ENCODE results near the gene FSIP1.

The FSIP1 gene

DNA sequence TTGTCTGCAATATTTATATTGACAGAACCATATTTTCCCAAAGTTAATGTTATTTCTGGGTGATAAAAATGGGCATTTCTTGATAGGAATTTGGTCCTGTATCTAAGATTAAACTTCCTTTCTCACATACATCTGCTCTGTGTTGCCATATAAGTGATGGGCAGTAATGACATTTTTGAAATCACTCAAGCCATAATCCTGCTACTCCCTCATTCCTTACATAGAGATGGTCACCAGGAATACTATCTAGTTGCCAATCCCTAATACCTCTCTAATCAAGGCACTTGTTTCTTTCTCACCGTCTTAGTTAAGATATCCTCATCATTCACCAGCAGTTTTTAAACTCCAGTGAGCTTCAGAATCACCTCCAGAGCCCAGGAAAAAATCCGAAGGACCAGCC is 68.4 kb downstream of the FSIP1 start:
- no peak for DNase-seq

DNA sequence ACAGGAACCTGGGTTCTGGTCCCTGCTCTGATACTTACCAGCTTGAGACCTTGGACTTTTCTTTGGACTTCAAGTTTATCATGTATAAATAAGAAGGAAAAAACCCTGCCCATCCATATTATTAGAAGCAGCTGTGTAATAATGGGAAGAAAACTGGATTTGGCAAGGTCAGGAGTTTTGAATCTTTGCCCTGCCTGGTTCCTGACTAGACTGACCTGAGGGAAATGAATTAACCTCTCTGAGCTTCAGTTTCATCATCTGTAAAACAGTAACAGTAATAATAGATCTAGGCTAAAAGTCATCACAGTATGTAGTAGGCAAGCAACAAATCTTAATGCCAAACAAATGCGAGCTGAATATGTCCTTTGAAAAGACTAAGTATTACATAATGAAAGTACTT is 68.8 kb downstream of the FSIP1 start:
- no peak for DNase-seq

DNA sequence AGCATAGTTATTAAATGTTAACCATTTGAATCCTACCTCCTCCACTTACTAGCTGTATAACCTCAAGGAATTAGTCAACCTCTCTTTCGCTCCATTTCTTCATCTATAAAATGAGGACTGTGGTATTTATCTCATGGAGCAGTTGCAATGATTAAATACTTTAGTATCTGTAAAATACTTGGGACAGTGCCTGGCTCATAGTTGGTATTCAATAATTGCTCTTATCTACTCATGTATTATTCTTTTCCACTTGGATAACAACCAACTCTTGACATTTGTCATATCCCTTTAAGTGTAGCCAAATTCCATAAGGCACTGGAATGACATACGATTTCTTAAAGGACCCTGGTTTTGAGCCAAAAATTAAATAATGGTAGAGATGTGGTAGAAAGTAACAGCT is 72.0 kb downstream of the FSIP1 start:
- DNase-seq: no peak

DNA sequence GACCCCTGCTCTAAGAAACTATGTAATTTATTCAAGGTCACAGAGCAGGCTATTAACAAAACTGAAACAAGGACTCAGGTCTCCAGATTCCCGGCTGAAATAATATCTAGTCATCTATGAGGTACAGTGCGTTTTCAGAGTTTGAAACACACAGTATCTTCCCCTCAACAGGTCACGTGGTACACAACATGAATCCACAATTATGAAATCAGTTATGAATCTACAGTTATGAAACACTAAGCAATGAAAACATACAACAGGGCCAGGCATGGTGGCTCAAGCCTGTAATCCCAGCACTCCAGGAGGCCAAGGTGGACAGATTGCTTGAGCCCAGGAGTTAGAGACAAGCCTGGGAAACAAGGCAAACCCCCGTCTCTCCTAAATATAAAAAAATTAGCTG is 72.7 kb downstream of the FSIP1 start:
- no peak for DNase-seq

DNA sequence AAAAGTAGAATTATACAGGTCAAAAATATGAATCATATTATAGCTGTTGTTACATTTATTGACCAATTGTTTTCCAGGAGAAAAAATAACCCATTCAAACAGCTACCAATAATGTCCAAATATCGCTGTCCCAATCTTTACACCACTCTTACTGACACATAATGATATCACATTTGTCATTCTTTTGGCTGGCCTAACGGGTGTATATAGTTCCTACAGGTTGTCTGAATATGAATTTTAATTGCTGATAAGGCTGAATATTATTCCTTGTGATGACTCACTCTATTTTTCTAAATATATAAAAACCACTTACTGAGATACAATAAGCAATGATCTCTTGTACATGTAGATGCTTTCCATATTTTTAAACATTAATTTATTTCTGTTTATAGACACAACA is 76.4 kb downstream of the FSIP1 start:
- no peak for DNase-seq

DNA sequence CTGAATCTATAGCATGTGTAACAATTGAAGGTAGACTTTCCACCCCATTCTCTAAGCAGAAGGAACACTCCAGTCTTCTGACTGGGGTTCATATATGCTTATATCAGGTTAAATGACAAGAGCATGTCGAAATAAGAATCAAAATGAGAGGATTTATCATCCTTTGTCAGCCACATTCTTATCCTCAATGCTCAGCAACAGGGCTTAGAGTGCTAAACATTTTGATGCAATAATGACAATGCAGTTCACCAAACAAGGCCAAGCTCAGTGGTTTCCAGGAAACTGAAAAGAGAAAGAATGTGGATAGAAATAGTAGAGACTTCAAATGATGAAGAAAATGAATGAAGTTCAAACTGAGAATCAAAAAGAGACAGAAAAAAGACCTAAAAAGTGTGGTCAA is 78.0 kb downstream of the FSIP1 start:
- no peak for DNase-seq

DNA sequence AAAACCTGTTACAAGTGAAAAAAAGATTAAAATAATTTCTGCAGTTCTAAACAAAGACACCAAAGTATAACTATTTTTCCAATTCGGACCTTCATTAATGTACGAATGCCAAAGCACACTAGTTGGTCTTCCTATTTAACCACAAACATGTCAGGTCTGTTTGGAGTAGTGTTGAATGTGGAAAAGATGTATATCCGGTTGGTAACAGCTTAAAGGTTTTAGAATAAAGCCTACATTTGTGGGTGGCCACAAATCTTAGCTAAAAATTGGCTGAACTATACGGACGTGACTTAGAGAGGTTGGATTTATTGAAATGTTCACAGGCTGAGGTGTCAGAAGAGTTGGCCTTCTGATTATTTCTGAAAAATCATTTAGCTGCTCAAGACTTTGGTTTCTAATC is 78.4 kb downstream of the FSIP1 start:
- no peak for DNase-seq

DNA sequence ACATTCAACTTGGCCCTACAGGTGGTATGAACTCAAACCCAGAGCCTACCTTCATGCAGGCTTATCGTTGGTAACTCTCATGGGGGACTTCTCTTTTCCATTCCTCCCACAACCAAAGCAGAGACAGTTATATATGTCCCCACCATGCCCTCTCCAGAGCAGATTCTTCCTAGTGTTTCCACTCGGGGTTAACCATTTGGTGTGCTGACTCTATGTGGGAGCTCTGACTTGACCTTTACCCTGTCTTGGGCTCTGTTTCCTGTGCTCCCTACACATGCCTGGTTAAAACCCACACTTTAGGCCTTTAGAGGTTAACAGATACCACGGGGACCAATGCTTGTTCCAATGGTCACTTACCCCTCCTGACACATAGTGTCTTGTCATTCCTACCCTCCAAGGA is 80.7 kb downstream of the FSIP1 start:
- DNase-seq: no peak

DNA sequence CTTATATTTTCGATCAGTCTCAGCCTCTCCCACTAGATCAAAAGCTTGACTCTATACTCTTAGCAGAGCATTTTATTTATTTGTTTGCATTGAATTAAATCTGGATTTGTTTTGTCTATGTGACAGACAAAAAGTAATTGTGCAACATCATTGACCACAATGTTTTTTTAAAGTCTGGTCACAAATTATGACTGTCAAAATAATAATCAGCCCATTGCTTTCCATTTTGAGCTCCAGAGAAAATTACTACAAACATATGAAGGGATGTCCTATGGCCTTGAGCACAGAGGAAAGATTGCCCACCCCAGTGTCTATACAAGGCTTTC is 82.3 kb downstream of the FSIP1 start:
- no peak for DNase-seq

DNA sequence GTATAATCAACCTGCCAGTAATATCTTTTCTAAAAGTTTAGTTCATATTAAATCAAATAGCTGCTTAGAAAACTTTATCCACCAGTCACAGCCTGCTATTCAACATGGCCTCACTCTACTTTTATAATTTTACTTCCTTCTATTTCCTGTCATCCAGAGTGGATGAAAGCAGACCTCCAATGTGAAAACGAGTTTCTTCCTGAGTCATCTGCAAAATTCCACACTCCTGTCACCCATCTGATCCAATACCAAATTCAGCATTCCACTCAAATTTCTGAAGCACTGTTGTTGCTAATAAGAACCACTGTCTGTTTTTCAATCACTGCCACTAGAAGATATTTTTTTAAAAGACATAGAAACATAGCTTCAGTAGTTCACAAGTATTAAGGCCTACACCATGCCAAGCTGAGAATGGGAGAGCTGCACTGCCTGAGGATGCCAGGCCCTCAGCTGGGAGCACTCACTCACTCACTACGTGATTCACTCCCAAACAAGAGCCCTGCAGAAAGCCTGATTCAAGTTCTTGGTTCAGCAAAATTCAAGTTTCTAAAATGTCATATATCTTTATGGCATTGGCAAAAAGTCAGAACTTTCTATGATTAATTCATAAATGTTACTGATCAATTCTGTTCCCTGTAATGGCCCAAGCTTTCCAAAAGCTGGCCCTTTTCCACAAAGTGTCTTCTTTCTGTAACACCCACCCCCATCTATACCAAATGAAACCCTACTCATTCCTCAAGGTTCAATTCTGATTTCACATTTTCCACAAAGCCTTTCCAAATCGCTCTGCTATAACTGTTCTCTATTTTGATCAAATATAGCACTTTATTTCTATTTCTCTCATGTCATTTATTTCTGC is 82.9 kb downstream of the FSIP1 start:
- no peak for DNase-seq

DNA sequence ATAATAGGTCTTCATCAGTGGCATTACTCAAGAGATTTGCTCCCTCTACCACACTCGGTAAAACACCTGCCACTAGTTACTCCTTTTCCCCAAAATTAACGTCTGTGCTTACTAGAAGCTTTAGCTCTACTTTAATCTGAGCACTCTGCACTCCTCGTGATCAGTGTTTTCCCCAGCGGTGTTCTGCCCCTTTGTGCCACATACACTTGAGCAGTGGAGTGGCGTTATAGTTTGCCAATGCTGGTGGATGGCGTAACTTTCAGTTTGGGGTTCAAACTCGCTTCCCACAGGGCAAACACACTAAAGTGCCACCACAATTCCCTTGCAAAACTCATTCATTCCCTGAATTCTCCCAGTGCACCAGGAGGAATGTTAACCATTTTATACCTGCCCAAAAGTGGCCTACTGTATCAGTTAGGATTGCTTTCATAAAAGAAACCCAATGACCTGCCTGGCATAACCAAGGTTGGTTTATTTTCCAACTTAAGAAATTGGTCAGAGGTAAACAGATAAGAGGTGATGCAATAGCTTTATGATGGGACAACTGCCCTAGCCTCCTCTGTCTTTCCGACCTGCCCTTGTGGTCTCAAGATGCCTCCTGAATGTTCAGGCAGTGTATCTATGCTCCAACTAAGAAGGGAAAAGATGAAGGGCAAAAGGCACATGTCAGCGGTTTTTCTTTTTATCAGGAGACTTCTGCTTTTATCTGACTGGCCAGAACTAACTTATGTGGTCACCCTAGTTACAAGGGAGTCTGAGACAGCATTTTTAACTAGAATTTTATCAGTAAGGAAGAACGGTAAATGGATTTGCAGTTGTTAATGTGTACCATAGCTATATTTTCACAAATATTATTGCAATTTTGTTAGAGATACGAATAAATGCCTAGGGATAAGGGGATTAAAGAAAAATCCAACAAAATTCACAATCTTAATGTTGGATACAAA is 83.9 kb downstream of the FSIP1 start:
- DNase-seq: no peak

DNA sequence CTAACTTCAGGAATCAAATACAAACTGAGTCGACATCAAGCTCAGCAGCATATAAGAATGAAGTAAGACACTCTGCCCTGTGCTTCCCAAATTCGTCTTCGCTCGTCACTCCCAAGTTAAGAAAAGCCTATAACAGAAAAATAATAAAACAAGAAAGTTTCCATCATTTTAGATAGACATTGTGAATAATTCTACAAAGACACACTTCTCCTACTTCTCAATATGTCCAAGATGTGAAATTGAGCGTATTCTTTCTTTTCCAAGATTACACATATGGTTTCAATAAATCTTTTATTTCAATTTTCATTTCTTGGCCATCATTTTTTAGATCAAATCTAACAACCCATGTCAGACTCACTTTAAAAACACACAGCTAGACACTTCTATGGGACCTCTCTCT is 85.1 kb downstream of the FSIP1 start:
- DNase-seq: no peak

DNA sequence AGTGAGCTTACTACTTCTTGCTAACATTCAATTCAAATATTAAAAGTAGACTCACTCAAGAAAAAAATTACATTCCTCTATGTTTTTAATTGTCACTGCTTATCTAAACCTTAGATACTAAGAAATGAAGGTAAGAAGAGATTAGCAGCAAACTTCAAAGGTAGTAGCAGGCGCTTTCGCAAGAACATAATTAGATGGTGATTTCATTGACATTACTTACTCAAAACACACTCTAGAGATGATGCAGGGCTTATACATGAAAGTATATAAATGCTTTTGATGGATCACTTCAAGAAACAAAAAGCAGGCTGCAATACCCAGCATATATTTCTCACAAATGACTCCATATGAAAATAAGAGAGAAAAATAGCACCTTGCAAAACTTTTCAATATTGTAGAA is 86.8 kb downstream of the FSIP1 start:
- DNase-seq: no peak

DNA sequence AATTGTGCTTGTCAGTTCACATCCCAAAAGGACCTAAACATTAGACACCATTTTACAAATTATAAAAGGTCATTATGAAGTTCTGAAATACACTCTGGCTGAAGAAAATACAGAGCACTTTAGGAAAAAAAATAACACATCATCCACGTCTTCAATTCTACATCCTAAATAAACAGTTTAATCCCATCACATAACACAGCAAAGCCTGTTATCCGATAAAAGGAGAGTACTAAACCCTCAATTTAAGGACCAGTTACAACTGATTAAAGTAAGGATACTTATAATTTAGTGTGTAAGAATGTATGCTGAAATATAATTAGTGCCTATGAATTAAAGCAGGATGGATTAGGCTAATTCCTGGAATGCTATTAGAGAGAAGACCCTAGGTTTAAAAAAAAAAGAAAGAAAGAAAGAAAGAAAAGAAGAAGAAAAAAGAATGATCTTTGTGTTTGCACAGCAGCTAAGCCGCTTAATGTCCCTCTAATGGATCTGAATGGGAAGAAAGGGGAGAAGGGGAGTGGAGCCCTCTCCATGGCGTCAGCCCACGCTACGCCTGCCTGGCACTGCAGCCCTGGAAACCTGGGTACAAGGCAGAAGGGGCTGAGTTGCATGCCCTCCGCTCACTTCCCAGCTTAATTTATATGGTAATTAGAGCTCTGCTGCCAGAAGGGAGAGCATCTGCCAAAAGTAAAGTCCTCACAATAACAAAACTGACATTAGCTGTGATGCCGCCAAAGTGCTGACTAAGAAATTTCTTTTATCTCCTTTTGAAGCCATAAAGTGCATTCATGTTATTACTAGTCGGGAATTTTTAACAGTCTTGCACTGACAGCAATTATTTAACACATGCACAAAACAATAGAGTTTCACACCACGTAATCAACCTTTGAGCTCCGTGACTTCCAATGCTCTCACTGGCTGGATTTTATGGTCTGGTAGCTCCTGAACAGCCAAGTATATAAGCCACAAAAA is 90.0 kb downstream of the FSIP1 start:
- DNase-seq: no peak

DNA sequence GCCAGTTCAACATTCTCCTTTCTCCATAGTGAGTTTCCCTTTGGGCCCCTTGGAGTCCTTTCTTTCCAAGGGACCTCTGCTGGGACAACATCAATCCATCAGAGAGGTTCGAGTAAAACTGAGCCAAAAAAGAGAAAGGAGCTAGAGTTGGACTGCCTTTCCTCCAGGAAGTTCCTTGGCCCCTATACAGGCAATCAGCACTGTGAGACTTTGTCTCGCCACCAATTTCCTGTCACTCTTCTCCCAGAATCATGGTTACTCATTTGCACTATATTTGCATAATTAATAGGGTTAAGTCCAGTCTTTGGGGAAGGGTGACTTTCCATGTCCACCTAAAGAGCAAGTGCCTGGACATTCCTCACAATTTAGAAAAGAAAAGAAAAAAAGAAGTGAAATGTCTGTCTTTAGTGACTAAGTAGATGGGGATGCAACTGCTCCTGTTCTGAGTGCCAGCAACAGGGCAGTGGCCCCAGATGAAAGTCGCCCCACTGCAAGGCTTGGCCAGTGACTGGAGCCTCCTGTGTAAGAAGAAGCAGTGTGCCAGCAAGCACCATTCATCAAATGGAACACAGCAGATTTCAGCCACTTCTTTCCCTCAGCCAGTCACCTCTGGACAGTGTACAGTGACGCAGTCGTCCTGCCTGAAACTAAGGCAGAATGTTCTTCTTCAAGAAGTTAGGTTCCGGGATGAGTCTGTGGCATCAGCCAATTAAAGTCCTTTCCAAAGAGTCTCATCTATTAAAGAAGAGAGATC is 91.6 kb downstream of the FSIP1 start:
- DNase-seq: no peak

DNA sequence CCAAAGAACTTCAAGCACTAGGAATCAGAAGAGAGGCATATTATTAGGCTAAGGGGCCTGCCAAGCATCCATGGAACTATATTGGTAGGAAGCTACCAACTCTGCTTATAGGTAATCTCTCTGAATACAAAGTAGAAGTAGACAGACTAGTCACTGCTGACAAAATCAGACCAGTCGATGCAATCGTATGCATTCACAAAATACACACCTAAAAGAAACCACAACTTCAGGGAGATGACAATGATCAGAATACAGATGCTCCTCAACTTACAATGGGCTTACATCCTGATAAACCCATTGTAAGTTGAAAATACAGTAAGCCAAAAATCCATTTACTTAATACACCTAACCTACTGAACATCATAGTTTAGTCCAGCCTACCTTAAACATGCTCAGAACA is 94.7 kb downstream of the FSIP1 start:
- no peak for DNase-seq

DNA sequence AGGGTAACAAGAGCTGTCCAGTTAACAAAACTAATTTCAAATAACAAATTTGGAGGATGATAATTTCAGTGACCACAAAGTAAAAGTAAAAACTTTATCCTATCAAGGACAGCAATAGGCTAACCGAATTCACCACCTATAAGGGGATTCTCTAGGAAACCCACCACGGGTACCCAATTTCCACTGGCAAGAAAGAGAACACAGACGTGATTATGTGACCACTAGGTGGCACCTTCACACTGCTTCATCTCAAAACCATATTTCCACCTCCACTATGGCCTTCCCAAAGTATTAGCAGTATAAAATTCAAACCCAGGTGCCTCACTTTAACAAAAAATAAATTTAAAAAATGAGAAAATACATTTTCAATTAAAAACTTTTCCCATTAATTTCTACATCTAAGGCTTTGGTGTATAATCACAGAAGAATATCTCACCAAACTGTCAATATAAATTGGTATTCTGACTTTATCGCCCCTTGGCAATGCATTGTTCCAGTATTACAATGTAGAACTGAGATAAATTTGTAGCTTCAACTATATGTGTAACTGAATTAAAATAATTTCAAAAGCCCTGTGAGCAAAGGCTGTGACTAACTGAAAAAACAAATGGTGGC is 96.5 kb downstream of the FSIP1 start:
- DNase-seq: peak; percentile 30

DNA sequence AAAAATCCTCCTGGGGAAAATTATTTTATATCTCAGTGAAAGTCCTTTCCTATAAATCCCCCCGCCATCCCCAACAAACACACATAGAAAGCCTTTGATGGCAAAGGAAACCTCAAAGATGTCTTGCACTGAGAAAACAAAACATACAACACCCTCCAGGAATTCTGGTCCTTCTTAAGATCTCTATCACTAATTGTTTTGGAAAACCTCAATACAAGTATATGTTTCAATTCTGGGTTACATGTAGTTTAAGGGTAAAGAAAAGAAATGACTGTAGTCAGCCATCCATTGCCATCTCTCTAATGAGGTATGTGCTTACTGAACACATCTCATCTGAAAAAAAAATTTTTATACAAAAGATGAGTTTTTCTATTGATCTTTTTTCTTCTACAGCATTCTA is 97.3 kb downstream of the FSIP1 start:
- DNase-seq: no peak

DNA sequence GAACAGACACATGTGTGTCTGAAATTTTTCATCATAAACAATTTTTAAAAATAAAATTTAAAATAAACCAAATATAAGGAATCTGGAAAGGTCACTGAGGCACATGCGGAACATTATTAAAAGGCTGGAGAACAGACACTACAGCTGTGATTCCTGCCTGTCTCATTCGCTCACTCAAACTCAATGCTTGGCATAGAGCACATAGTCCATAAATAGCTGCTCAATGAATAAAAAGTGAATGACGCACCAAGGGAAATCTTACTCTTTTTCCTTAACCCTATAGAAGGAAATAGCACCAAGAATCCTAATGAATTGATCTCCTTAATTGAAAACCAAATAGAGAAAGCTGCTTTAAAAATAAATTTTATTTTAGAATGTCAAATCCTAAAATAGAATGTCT is 98.4 kb downstream of the FSIP1 start:
- no peak for DNase-seq

DNA sequence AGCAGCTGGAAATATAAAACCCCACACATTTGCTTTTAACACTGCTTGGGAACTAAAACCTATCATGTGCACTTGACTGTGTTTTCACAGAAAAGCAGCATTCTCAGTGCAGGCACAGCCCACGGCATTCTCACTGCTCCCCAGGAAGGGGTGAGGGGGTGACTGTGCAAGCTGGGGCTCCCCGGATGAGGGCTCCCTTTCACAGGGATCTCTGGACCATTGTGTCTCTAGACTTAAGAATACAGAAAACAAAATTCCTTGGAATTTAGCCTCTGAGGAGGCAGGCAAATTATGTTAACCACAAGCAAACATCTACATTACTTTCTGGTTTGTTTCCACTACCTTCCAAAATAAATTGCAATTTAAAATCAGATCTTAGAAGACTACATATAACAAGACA is 100.3 kb downstream of the FSIP1 start:
- no peak for DNase-seq

DNA sequence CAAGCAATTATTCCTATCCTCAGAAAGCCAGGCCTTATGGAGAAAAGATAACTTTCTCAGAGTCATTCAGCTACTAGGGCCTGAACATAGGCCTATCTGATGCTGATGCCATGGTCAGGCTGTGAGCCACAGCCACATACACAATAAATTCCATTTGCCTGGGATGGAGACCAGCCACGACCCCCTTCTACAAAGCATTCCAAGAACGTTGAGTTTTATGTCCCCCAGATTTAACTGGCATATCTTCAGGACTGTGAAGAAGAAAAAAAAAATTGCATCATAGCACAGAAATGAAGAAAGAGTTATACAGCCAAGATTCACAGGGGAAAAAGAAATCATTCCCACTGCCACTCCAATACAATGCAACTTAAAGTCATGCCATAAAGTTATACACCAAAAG is 101.8 kb downstream of the FSIP1 start:
- no peak for DNase-seq

DNA sequence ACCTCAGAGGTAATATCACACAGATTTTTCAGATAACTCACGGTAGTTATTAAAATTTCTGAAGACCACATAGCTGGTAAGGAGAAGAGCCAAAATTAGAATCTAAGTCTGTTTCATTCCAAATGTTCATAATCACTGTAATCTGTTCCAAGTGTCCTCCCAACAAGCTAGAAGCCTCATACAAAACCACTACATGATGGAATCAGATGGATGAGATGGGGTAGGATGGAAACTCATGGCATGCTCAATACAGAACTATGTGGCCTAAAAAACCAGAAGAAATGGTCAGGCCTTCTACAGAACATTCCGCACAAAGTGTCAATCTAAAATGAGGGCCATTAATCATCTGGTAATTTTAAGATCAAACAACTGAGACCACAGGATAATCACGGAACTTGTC is 110.0 kb downstream of the FSIP1 start:
- DNase-seq: no peak
